K562 (cell line): Measurements from ENCODE around the gene CBX8. TPM values are rescaled to one million over a fixed set of nuclear protein-coding genes. Genes with fewer than 3 reads are reported as not detected.

Experiments
- BHLHE40 ChIP-seq: IDR thresholded peaks from 2 replicates; pipeline ENCODE4 v1.6.1; 2011; ENCODE audit warnings: low read length, improper control_type of control experiment
- DEAF1 ChIP-seq: fragments of 450-650 bp; formaldehyde crosslinking; IDR thresholded peaks from 2 replicates; pipeline ENCODE4 v1.4.0; 2020; ENCODE audit warnings: mild to moderate bottlenecking, moderate library complexity
- EGR1 ChIP-seq: fragments of 450-650 bp; conservative IDR thresholded peaks from 2 replicates; pipeline ENCODE4 v1.6.1; 2017; ENCODE audit warnings: mild to moderate bottlenecking
- ELK1 ChIP-seq: sonication (generic); formaldehyde crosslinking; IDR thresholded peaks from 2 replicates; pipeline ENCODE4 v1.8.1; 2022; ENCODE audit warnings: missing genetic modification reagents
- GATAD2A ChIP-seq: fragments of 450-650 bp; IDR thresholded peaks from 2 replicates; pipeline ENCODE4 v1.6.1; 2017
- LARP7 ChIP-seq: fragments of 450-650 bp; IDR thresholded peaks from 2 replicates; pipeline ENCODE4 v1.6.1; 2016
- MAZ ChIP-seq, 2 experiments: fragments of 450-650 bp in 1 of 2; sonication (generic) in 1 of 2; formaldehyde crosslinking; IDR thresholded peaks in 1 of 2; conservative IDR thresholded peaks in 1 of 2; 2 replicates each; pipeline versions ENCODE4 v1.4.0 to v1.5.0; 2020; ENCODE audit warnings: mild to moderate bottlenecking in 1 of 2, missing genetic modification reagents in 1 of 2
- REST ChIP-seq, 2 experiments: fragments of 450-650 bp; formaldehyde crosslinking in 1 of 2; IDR thresholded peaks; 2 replicates each; pipeline versions ENCODE4 v1.4.0 to v1.6.1; 2014 to 2020; ENCODE audit warnings: mild to moderate bottlenecking in 2 of 2, borderline replicate concordance in 1 of 2, low read depth in 1 of 2
- STAG1 ChIP-seq: sonication (generic); formaldehyde crosslinking; IDR thresholded peaks from 2 replicates; pipeline ENCODE4 v1.5.0; 2020; ENCODE audit warnings: missing genetic modification reagents, borderline replicate concordance
- TEAD4 ChIP-seq, 2 experiments: sonication (generic) in 1 of 2; formaldehyde crosslinking in 1 of 2; IDR thresholded peaks; 2 replicates each; pipeline versions ENCODE4 v1.6.1 to v1.8.0; 2012 to 2022; ENCODE audit warnings: borderline replicate concordance in 1 of 2, inconsistent platforms in 1 of 2, low read length in 1 of 2, mild to moderate bottlenecking in 1 of 2, missing genetic modification reagents in 1 of 2
- ZBTB33 ChIP-seq: sonication (generic); formaldehyde crosslinking; IDR thresholded peaks from 2 replicates; pipeline ENCODE4 v1.8.1; 2023; ENCODE audit warnings: mild to moderate bottlenecking, missing genetic modification reagents
- ZNF311 ChIP-seq: fragments of 250-450 bp; sonication (Bioruptor Pico); IDR thresholded peaks from 2 replicates; pipeline ENCODE4 v1.4.0; 2020; ENCODE audit warnings: mild to moderate bottlenecking, moderate library complexity
- polyA plus RNA-seq, 8 experiments: library from polyadenylated mRNA; depleted of rRNA in 4 of 8; stranded (reverse) in 5 of 8; unstranded in 3 of 8; fragments of >200 nt; fragmentation: Nextera tagmentation in 2 of 8; fragmentation: Illumina TruSeq in 1 of 8; extraction: Ambion mirVana in 2 of 8; extraction: Trizol in 1 of 8; gene quantifications; 2 replicates each; pipeline versions ENCODE4 v1.2.1 to v1.2.3, GENCODE V29; 2011 to 2014; ENCODE audit warnings: inconsistent platforms in 1 of 8, missing spikeins in 1 of 8
- total RNA-seq, 7 experiments: library from RNA; depleted of rRNA in 6 of 7; stranded (reverse); fragments of >200 nt in 6 of 7; fragmentation: Illumina TruSeq in 2 of 7; extraction: Trizol in 2 of 7; gene quantifications; 2 replicates each; pipeline versions ENCODE4 v1.2.1 to v1.2.3, GENCODE V29; 2011 to 2021; ENCODE audit warnings: low replicate concordance in 1 of 7

Gene CBX8
- total and polyA plus RNA-seq, 9 of the 15 experiments (the other 6 are each of a cell fraction or from before 2014, with no cell fraction given) = 0.08 to 11.9 (median 2.6) TPM

GRCh38 chr17:79834565-79835469 lies 37.9 kb upstream of the CBX8 start (continued):
- TF ChIP-seq ZBTB33 (peak; percentile 81), MAZ (CRISPR knock-in tag; conservative IDR thresholded peaks at IDR 0.05 in 1 of 2, IDR thresholded peaks at IDR 0.05 in 1 of 2) (peak; percentile 68 to 79; a peak in 3 of 4 replicates), GATAD2A (0 out of 2 replicates have a peak, but pooled peaks have one; percentile 60), REST (IDR thresholded peaks at IDR 0.05; ENCODE audit: borderline replicate concordance) (peak; percentile 75), REST (CRISPR knock-in tag; IDR thresholded peaks at IDR 0.05; ENCODE audit: low read depth) (no peak), EGR1 (peak; percentile 52; the same call in 1 of the 2 replicates), ZNF311 (CRISPR knock-in tag) (0 out of 2 replicates have a peak, but pooled peaks have one; percentile 51), TEAD4 (IDR thresholded peaks at IDR 0.05; ENCODE audit: low read length) (peak; percentile 24; the same call in 1 of the 2 replicates), TEAD4 (CRISPR knock-in tag; IDR thresholded peaks at IDR 0.05; ENCODE audit: borderline replicate concordance) (no peak), BHLHE40 (0 out of 2 replicates have a peak, but pooled peaks have one; percentile 19), ELK1 (CRISPR knock-in tag) (no peak), DEAF1 (CRISPR knock-in tag) (peak; percentile 57), STAG1 (CRISPR knock-in tag) (peak; percentile 47; the same call in 1 of the 2 replicates), LARP7 (no peak)
